ENCODE results near the gene ULK4.
"Not testable (repeated sequence)": the region's sequence is repeated elsewhere in the genome, so short reads cannot be mapped to it uniquely, and the experiment has no call there.

- not testable (repeated sequence) for TF ChIP-seq CTCF, POLR2A, EP300 (IDR thresholded peaks at IDR 0.05)
These were observed 252.7 kb downstream of the ULK4 start for GRCh38 chr3:41709213-41709612.

Measured in ovary (tissue), 3 donors.